ENCODE measurements around the gene UBE2O.

DNA sequence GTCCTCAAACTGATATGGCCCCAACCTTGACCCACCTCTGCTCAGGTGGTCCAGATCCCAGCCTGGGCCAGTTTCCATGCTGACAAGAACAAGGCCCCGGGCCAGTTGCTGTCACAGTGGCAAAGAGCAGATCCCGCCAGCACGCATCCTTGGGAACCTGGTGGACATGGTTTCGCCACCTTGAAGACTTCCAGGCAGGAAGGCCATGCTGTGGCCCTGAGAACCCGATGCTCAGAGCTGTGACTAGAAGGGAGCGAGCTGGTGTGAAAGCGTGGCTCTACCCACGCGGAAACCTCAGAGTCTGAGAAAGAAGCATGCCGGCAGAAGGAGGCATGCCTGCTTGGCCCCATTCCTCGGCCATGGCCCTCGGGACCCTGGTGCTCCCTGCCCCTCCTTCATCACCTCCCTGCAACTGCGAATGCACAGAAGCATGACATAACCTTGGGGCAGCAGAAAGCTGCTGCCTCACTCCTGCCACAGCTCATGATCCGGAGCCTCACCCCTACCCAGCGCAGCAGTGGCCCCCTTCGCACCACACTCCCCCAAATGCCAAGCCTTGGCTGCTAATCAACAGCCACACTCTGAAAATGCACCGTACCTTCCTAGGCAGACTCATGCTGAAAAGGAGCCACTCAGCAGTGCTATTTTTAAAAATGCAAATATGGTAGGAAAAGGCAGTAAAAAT is 33.2 kb downstream of the UBE2O start:
- TF ChIP-seq, protein P1, sequence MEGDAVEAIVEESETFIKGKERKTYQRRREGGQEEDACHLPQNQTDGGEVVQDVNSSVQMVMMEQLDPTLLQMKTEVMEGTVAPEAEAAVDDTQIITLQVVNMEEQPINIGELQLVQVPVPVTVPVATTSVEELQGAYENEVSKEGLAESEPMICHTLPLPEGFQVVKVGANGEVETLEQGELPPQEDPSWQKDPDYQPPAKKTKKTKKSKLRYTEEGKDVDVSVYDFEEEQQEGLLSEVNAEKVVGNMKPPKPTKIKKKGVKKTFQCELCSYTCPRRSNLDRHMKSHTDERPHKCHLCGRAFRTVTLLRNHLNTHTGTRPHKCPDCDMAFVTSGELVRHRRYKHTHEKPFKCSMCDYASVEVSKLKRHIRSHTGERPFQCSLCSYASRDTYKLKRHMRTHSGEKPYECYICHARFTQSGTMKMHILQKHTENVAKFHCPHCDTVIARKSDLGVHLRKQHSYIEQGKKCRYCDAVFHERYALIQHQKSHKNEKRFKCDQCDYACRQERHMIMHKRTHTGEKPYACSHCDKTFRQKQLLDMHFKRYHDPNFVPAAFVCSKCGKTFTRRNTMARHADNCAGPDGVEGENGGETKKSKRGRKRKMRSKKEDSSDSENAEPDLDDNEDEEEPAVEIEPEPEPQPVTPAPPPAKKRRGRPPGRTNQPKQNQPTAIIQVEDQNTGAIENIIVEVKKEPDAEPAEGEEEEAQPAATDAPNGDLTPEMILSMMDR (IDR thresholded peaks at IDR 0.05 in 8 of 11, conservative IDR thresholded peaks at IDR 0.05 in 3 of 11) = no peak
- TF ChIP-seq POLR2A (IDR thresholded peaks at IDR 0.05) = no peak
- TF ChIP-seq POLR2AphosphoS5 (IDR thresholded peaks at IDR 0.05) = no peak

Data from spleen (tissue), 7 donors.